Activated T-helper 17 cell treated with anti-CD3 and anti-CD28 coated beads, Interleukin-2, amount 50 U/mL, for 72 hours (primary cell): Measurements from ENCODE around the gene CISD2. TPM values are rescaled to one million over a fixed set of nuclear protein-coding genes. Genes with fewer than 3 reads are reported as not detected.
"Not testable (repeated sequence)": the region's sequence is repeated elsewhere in the genome, so short reads cannot be mapped to it uniquely, and the experiment has no call there.

Experiments used
- ATAC-seq: fragments of 150-1000 bp; cut with Tn5 transposase; replicated peaks from 2 replicates; pipeline ENCODE4 v1.10.0; 2021; ENCODE audit warnings: mild to moderate bottlenecking, moderate library complexity
- H3K27ac Mint-ChIP-seq: one replicate; pipeline ENCODE4 v1.8.0; 2022; ENCODE audit warnings: mixed read lengths
- H3K27me3 Mint-ChIP-seq: one replicate; pipeline ENCODE4 v1.8.0; 2022; ENCODE audit warnings: mixed read lengths
- H3K36me3 Mint-ChIP-seq: one replicate; pipeline ENCODE4 v1.8.0; 2022; ENCODE audit warnings: low read depth, mild to moderate bottlenecking, mixed read lengths
- H3K4me1 Mint-ChIP-seq: one replicate; pipeline ENCODE4 v1.8.0; 2022; ENCODE audit warnings: mixed read lengths
- H3K4me3 Mint-ChIP-seq: one replicate; pipeline ENCODE4 v1.8.0; 2022; ENCODE audit warnings: mild to moderate bottlenecking, mixed read lengths
- H3K9me3 Mint-ChIP-seq: one replicate; pipeline ENCODE4 v1.8.0; 2022; ENCODE audit warnings: mixed read lengths
- total RNA-seq, 2 donors: library from RNA; stranded (reverse); gene quantifications; one replicate each; pipeline ENCODE4 v1.2.3, GENCODE V29; 2022

CISD2 gene
- total RNA-seq, 2 donors from 2014 or later = 24.6 to 35.6 TPM

DNA sequence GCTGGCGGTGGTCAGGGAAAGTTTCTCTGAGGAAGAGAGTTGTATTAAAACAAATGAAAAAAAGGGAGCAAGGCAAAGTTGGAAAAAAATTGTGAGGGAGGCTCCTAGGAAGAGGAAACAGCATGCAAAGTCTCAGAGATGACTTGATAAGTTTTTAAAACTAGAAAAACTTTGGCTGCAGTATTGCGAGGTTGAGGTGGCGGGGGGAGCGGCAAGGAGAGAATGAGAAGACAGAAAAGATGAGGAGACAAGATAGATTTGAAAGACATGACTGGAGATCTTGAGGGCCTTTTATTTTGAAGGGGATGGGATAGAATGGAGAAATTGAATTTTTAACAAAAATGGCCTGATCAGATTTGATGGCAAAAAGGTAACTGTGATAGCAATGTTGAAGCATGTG lies 36.7 kb upstream of the CISD2 start:
- no peaks in the 10 kb centered on the region for H3K27me3 Mint-ChIP-seq
- H3K4me1 Mint-ChIP-seq = peaks cover 14% of the 10 kb centered on the region
- no peak overlapping the region for H3K4me3 Mint-ChIP-seq
- H3K9me3 Mint-ChIP-seq = no peaks in the 10 kb centered on the region
- no peak for ATAC-seq
- H3K27ac Mint-ChIP-seq = peak overlapping the region; percentile 13
- no peaks in the 10 kb centered on the region for H3K36me3 Mint-ChIP-seq

DNA sequence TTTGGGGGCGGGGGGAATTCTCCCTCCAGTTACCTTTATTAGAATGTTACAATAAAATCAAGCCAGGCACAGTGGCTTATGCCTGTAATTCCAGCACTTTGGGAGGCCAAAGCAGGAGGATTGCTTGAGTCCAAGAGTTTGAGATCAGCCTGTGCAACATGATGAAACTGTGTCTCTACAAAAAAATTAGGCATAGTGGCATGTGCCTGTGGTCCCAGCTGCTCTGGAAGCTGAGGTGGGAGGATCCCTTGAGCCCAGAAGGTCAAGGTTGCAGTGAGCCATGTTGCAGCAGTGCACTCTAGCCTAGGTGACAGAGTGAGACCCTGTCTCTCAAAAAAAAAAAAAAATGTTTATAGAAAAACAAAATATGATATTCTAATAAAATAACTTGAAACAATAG lies 36.1 kb upstream of the CISD2 start:
- no peaks in the 10 kb centered on the region for H3K27me3 Mint-ChIP-seq
- no peaks in the 10 kb centered on the region for H3K9me3 Mint-ChIP-seq
- no peak for ATAC-seq
- peaks cover 14% of the 10 kb centered on the region for H3K4me1 Mint-ChIP-seq
- peak overlapping the region; percentile 13 for H3K27ac Mint-ChIP-seq
- no peaks in the 10 kb centered on the region for H3K36me3 Mint-ChIP-seq
- H3K4me3 Mint-ChIP-seq = no peak overlapping the region

DNA sequence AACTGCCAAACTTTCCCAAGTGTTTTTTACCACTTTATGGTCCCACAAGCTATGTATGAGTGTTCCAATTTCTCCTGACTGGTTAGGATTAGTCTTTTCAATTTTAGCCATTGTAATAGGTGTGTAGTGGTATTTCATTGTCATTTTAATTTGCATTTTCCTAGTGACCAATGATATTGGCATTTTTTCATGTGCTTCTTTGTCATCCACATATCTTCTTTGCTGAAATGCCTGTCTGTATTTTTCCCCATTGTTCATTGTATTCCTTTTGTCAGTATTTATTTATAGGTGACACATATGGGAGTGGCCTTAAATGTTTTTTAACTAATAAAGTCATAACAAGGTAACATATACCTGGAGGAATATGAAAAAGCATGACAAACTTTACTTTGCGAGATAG lies 32.2 kb upstream of the CISD2 start:
- no peak for ATAC-seq
- no peaks in the 10 kb centered on the region for H3K9me3 Mint-ChIP-seq
- H3K4me3 Mint-ChIP-seq = no peak overlapping the region
- H3K36me3 Mint-ChIP-seq = no peaks in the 10 kb centered on the region
- H3K27me3 Mint-ChIP-seq = no peaks in the 10 kb centered on the region
- peaks cover 9% of the 10 kb centered on the region for H3K4me1 Mint-ChIP-seq
- no peak overlapping the region for H3K27ac Mint-ChIP-seq

DNA sequence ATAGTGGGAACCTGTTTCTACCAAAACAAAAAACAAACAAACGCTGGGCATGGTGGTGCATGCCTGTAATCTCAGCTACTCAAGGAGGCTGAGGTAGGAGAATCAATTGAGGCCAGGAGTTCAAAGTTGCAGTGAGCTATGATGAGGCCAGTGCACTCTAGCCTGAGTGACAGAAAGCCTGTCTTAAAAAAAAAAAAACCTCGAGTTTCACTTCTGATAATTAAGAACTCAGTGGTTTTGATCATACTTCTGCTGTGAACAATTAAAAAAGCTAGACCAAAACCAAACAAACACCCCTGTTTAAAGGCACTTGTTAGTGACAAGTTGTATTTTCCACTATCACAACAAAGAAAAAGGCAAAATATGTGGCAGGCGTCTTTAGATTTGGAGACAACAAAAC lies 26.4 kb upstream of the CISD2 start:
- H3K36me3 Mint-ChIP-seq = no peaks in the 10 kb centered on the region
- peak; percentile 56 for ATAC-seq
- H3K9me3 Mint-ChIP-seq = no peaks in the 10 kb centered on the region
- peak overlapping the region; percentile 48 for H3K27ac Mint-ChIP-seq
- peaks cover 4% of the 10 kb centered on the region for H3K4me1 Mint-ChIP-seq
- H3K27me3 Mint-ChIP-seq = no peaks in the 10 kb centered on the region
- no peak overlapping the region for H3K4me3 Mint-ChIP-seq

DNA sequence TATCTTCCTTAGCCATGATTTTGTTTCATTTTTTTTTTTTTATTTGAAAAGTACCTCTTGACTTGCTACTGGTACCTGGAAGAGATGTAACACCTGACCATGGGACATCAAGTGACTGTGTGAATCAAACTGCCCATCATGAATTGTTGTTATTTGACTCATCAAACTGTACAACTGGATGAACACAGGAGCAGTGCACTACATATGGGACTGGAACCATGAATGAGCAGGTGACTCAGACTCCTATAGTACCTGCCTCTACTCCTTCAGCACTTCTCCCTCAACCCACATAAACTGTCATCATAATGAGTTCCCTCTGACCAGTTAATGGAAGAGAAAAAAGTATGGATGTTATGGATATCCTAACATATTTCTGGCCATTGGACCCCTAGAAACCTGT lies 25.5 kb upstream of the CISD2 start:
- Mint-ChIP-seq H3K36me3 (no peaks in the 10 kb centered on the region), H3K4me3 (no peak overlapping the region), H3K27me3 (no peaks in the 10 kb centered on the region), H3K4me1 (peaks cover 4% of the 10 kb centered on the region), H3K27ac (peak overlapping the region; percentile 48), H3K9me3 (no peaks in the 10 kb centered on the region)
- ATAC-seq = peak; percentile 90

DNA sequence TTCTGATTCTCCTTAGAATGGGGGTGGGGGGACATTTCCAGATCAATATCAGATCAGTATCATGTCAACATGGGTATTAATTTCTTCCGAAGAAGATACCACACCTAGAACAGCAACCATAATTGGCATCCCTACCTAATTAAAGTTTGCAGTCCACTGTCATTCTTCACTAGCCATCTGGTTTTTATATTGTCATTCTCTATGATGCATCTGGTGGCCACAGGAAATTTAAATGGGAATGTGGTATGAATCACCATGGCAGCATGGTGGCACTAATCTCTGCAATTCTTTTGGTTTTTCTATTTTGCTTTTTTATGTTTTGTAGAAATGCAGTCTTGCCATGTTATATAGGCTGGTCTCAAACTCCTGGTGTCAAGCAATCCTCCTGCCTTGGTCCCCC lies 24.9 kb upstream of the CISD2 start:
- Mint-ChIP-seq H3K4me3 (no peak overlapping the region), H3K9me3 (no peaks in the 10 kb centered on the region), H3K4me1 (peaks cover 4% of the 10 kb centered on the region), H3K27me3 (no peaks in the 10 kb centered on the region), H3K27ac (no peak overlapping the region), H3K36me3 (no peaks in the 10 kb centered on the region)
- ATAC-seq = no peak

DNA sequence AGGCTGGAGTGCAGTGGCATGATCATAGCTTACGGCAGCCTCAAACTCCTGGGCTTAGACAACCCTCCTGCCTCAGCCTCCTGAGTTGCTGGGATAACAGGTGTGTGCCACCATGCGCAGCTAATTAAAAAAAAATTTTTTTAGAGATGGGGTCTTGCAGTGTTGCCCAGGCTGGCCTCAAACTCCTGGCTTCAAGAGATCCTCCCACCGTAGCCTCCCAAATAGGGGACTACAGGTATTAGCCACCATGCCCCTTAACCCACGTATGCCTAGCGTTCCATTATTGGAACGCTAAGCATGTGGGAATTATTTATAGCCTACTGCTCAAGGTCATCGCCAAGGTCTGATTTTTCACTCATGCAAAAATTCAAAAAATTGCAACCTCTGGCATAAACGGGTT lies 21.1 kb upstream of the CISD2 start:
- H3K36me3 Mint-ChIP-seq = no peaks in the 10 kb centered on the region
- no peak overlapping the region for H3K27ac Mint-ChIP-seq
- H3K4me3 Mint-ChIP-seq = no peak overlapping the region
- no peaks in the 10 kb centered on the region for H3K9me3 Mint-ChIP-seq
- no peak for ATAC-seq
- peaks cover 4% of the 10 kb centered on the region for H3K4me1 Mint-ChIP-seq
- no peaks in the 10 kb centered on the region for H3K27me3 Mint-ChIP-seq

DNA sequence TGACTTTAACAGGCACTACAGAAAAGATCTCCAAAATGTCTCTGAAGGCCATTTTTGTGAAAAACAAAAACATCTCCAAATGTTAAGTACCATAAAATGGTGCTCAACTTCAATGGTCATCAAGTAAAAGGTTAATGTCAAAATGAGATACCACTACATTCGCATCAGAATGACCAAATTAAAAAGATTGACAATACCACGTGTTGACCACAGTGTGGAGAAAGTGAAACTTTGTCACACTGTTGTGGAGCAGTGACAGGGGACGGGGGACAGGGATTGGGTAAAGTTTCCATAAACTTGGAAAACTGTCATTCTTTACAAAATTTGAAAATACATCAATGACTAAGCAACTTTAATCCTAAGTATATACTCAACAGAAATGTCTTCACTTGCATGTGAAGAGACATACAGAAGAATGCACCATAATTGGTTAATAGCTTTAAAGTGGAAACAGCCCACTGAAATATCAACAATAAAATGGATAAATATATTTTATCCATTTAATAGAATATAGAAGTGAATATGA lies 19.1 kb upstream of the CISD2 start:
- Mint-ChIP-seq H3K9me3 (no peaks in the 10 kb centered on the region), H3K27ac (no peak overlapping the region), H3K4me1 (no peaks in the 10 kb centered on the region), H3K27me3 (no peaks in the 10 kb centered on the region), H3K36me3 (no peaks in the 10 kb centered on the region), H3K4me3 (no peak overlapping the region)
- ATAC-seq = no peak

DNA sequence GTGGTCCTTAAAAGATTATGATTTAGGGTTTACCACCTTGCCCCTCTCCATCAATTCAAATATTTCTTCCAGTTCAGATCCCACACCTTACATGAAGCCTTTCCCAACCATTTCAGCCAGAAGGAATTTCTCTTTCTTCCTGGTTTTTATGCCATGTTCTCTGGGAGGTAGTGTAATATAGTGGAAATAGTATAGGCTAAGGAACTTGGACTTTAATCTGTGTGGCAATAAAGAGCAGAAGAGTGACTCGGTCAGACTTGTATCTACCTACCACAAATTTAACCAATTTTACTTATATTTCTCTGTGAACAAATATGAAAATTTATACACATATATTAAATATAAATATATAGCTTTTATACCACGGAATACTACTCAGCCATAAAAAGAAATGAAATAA lies 18.4 kb upstream of the CISD2 start:
- Mint-ChIP-seq H3K27me3 (no peaks in the 10 kb centered on the region), H3K36me3 (no peaks in the 10 kb centered on the region), H3K4me1 (no peaks in the 10 kb centered on the region), H3K27ac (no peak overlapping the region), H3K4me3 (no peak overlapping the region), H3K9me3 (no peaks in the 10 kb centered on the region)
- ATAC-seq = no peak

DNA sequence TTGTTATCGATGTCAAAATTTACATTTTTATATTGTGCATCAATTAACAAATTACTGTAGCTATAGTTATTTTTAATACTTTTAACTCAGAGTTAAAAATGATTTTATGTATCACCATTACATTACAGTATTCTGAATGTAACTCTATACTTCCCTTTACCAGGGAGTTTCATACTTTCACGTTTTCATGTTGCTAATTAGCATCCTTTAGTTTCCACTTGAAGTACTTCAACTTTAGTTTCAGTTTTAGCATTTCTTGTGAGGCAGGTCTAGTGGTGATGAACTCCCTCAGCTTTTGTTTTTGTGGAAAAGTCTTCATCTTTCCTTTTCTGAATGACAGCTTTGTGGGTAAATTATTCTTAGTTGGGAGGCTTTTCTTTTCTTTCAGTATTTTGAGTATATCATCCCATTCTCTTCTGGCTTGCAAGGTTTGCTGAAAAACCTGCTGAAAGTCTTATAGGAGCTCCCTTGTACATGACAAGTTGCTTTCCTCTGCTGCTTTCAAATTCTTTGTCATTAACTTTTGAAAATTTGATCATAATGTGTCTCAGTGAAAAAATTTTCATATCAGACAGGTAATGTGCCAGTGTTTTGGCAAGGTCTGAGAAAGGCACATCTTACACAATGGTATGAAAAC lies 9.8 kb upstream of the CISD2 start:
- Mint-ChIP-seq H3K27ac (no peak overlapping the region), H3K4me3 (no peak overlapping the region), H3K36me3 (peaks cover 12% of the 10 kb centered on the region), H3K9me3 (peaks cover 15% of the 10 kb centered on the region), H3K27me3 (no peaks in the 10 kb centered on the region), H3K4me1 (no peaks in the 10 kb centered on the region)
- no peak for ATAC-seq

DNA sequence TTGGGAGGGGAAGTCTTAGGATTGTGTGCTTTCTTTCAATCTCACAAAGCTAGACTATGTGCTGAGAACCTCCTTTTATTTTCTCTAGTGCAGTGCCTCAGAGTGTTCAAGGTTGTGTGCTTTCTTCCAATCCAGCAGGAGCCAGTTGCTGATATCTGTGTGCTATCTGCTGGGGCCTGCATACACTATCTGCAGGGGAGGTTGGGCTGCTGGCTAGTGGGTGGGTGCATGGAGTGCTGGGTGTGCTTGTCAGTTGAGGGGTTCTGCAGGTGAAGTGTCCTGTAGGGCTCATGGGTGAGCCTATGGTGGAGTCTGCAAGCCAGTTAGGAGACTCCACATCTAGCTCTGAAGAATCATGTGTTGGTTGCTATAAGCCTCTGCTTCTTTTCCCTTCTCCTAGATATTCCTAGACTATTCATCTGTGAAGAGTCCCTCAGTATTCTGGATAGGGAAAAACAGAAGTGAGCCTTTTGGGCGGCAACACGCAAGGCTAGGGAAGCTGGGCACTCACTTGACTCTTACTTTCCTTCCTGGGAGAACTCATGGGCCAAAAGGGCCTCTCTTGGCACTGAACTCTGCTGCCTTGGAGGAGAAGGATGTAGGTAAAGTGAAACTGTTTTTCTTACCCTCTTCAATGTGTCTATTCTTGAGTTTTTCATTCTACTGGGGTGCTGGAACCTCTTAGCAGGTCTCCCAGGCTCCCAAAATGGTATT lies 8.0 kb upstream of the CISD2 start:
- Mint-ChIP-seq H3K27ac (no peak overlapping the region), H3K4me1 (peaks cover 12% of the 10 kb centered on the region), H3K36me3 (peaks cover 19% of the 10 kb centered on the region), H3K27me3 (no peaks in the 10 kb centered on the region), H3K9me3 (peaks cover 15% of the 10 kb centered on the region), H3K4me3 (no peak overlapping the region)
- ATAC-seq = no peak

DNA sequence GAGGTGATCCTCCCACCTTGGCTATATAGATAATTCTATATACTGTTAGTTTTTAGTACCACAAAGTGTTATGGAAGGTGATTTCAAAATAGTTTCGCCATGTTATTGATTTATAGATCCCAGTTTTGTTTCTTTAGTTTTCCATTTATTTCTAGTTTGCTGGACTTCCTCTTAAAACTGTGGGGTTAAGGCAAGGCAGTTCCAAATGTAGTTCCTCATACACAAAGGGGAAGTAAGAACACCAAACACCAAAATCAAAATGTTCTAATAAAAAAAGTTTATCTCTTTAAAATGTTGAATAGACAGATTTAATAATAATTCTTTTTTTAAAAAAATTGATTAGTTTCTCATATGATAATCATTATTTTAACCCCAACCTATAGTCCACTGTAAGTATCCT lies 6.8 kb upstream of the CISD2 start:
- Mint-ChIP-seq H3K27me3 (no peaks in the 10 kb centered on the region), H3K4me3 (no peak overlapping the region), H3K9me3 (peaks cover 15% of the 10 kb centered on the region), H3K36me3 (peaks cover 21% of the 10 kb centered on the region), H3K4me1 (peaks cover 21% of the 10 kb centered on the region), H3K27ac (no peak overlapping the region)
- ATAC-seq = no peak

DNA sequence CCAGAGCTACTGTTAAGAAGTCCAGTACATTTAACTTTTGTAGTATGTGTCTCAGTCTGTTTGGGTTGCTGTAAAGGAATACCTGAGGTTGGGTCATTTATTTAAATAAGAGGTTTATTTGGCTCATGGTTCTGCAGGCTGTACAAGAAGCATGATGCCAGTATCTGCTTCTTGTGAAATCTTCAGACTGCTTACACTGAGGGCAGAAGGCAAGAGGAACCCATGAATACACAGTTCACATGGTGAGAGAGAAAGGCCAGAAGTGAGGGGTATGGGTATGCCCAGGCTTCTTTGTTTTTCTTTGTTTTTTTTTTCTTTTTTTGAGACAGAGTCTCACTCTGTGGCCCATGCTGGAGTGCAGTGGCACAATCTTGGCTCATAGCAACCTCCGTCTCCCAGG lies 6.0 kb upstream of the CISD2 start:
- Mint-ChIP-seq H3K4me1 (peaks cover 21% of the 10 kb centered on the region), H3K27me3 (no peaks in the 10 kb centered on the region), H3K4me3 (no peak overlapping the region), H3K9me3 (peaks cover 15% of the 10 kb centered on the region), H3K36me3 (peaks cover 21% of the 10 kb centered on the region), H3K27ac (no peak overlapping the region)
- no peak for ATAC-seq

DNA sequence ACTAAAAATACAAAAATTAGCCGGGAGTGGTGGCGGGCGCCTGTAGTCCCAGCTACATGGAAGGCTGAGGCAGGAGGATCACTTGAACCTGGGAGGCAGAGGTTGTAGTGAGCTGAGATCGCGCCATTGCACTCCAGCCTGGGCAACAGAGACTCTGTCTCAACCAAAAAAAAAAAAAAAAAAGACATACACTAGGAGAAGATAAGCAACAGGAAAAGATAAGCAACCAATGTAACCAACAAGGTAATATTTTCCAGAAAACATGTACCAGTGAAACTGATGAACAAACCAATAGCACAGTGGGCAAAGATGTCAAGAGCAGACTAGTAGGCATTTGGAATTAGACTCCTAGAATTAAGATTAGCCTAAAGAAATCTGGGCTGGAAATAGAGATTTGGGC lies 3.5 kb upstream of the CISD2 start:
- peaks cover 24% of the 10 kb centered on the region for H3K36me3 Mint-ChIP-seq
- H3K9me3 Mint-ChIP-seq, ATAC-seq, H3K27me3 Mint-ChIP-seq: not testable (repeated sequence)
- peaks cover 31% of the 10 kb centered on the region for H3K4me1 Mint-ChIP-seq
- H3K27ac Mint-ChIP-seq = peak overlapping the region; percentile 50
- H3K4me3 Mint-ChIP-seq = peak overlapping the region; percentile 99
